ENCODE measurements around the gene TRIAP1. TPM values are rescaled to one million over a fixed set of nuclear protein-coding genes. Genes with fewer than 3 reads are reported as not detected.

TRIAP1 gene
- total RNA-seq, 1 donor from 2014 or later: 31.9 TPM

Other genes starting within 250 kb of the TRIAP1 start
- gene RPLP0, start 245.3 kb downstream of the TRIAP1 start, total RNA-seq: 2,486 and 2,509 TPM in 2 replicates
- 177 and 182 TPM in 2 replicates for gene PXN, start 180.7 kb downstream of the TRIAP1 start, total RNA-seq
- gene RNU4-2, start 154.5 kb downstream of the TRIAP1 start, total RNA-seq: 7,202 and 7,829 TPM in 2 replicates
- 3,138 and 3,380 TPM in 2 replicates for gene RNU4-1, start 153.1 kb downstream of the TRIAP1 start, total RNA-seq
- gene SIRT4, start 144.1 kb downstream of the TRIAP1 start, total RNA-seq: 1.2 and 1.6 TPM in 2 replicates
- not detected in 2 replicates for gene PLA2G1B, start 118.6 kb downstream of the TRIAP1 start, total RNA-seq
- not detected in 2 replicates for gene MSI1, start 77.2 kb downstream of the TRIAP1 start, total RNA-seq
- gene COX6A1, start 8.3 kb downstream of the TRIAP1 start, total RNA-seq: 280 and 287 TPM in 2 replicates
- 27.9 and 29.0 TPM in 2 replicates for gene GATC, start 60 bp upstream of the TRIAP1 start, total RNA-seq
- gene SRSF9, start 23.4 kb upstream of the TRIAP1 start, total RNA-seq: 203 TPM in 2 replicates
- gene DYNLL1, start 49.7 kb upstream of the TRIAP1 start, total RNA-seq: 331 and 335 TPM in 2 replicates
- gene COQ5, start 82.8 kb upstream of the TRIAP1 start, total RNA-seq: 28.7 and 31.0 TPM in 2 replicates
- 173 and 183 TPM in 2 replicates for gene RNF10, start 88.0 kb upstream of the TRIAP1 start, total RNA-seq
- gene POP5, start 135.0 kb upstream of the TRIAP1 start, total RNA-seq: 63.5 and 67.7 TPM in 2 replicates
- not detected in 2 replicates for gene CABP1, start 194.2 kb upstream of the TRIAP1 start, total RNA-seq
- 139 and 143 TPM in 2 replicates for gene MLEC, start 240.8 kb upstream of the TRIAP1 start, total RNA-seq